Keratinocyte (primary cell): Measurements from ENCODE around the gene CLCNKB.

ENCODE experiments used
- EZH2 ChIP-seq: IDR thresholded peaks from one replicate; pipeline ENCODE4 v1.6.1; 2012; ENCODE audit warnings: inconsistent platforms, mild to moderate bottlenecking, low read length, moderate library complexity
- TF ChIP-seq, protein P1 (sequence below), 3 experiments: IDR thresholded peaks in 1 of 3; conservative IDR thresholded peaks in 1 of 3; optimal IDR thresholded peaks in 1 of 3; 2 replicates in 2 of 3; 3 replicates in 1 of 3; pipeline versions ENCODE3 to v1.5.1; 2011; ENCODE audit warnings: low read length in 3 of 3, mild to moderate bottlenecking in 3 of 3, moderate library complexity in 2 of 3, control low read depth in 1 of 3, inconsistent platforms in 1 of 3; ENCODE audit not compliant: insufficient read depth in 2 of 3; ENCODE audit errors: extremely low read depth in 1 of 3

DNA sequence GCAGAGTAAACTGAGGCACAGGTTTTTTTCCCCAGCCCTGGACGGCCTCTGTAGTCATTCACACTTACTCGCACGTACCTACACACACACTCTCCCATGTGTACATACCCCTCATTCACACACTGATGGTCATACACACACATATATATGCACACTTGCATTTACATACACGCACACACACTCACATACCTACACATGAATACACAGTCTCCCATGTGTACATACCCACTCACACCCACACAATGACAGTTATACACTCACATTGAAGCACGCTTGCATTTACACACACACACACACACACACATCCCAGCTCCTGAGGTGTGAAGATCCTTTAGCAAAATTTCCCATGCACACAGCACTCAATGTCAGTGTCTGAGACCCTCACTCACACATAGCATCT lies 30.6 kb downstream of the CLCNKB start:
- TF ChIP-seq, protein P1, sequence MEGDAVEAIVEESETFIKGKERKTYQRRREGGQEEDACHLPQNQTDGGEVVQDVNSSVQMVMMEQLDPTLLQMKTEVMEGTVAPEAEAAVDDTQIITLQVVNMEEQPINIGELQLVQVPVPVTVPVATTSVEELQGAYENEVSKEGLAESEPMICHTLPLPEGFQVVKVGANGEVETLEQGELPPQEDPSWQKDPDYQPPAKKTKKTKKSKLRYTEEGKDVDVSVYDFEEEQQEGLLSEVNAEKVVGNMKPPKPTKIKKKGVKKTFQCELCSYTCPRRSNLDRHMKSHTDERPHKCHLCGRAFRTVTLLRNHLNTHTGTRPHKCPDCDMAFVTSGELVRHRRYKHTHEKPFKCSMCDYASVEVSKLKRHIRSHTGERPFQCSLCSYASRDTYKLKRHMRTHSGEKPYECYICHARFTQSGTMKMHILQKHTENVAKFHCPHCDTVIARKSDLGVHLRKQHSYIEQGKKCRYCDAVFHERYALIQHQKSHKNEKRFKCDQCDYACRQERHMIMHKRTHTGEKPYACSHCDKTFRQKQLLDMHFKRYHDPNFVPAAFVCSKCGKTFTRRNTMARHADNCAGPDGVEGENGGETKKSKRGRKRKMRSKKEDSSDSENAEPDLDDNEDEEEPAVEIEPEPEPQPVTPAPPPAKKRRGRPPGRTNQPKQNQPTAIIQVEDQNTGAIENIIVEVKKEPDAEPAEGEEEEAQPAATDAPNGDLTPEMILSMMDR (optimal IDR thresholded peaks at IDR 0.05 in 1 of 3, IDR thresholded peaks at IDR 0.05 in 1 of 3, conservative IDR thresholded peaks at IDR 0.05 in 1 of 3; ENCODE audit: extremely low read depth in 1 of 3, insufficient read depth in 2 of 3, low read length in 3 of 3): no peak
- no peak for TF ChIP-seq EZH2
